H1 (cell line): ENCODE data around the gene CCDC182. TPM values are rescaled to one million over a fixed set of nuclear protein-coding genes. Genes with fewer than 3 reads are reported as not detected.

ENCODE experiments used
- CTCF ChIA-PET: fragments of 300-600 bp; sonication (Branson Sonifier 250); formaldehyde crosslinking; loops from one replicate; lab custom pipeline; 2021; ENCODE audit not compliant: partially characterized antibody; lab: Charles Lee
- POLR2A ChIA-PET: fragments of 300-600 bp; sonication (Branson Sonifier 250); formaldehyde crosslinking; loops from one replicate; lab custom pipeline; 2021; ENCODE audit warnings: inconsistent platforms; ENCODE audit not compliant: partially characterized antibody; lab: Charles Lee
- DNase-seq, 2 experiments: peaks; one replicate each; pipeline versions ENCODE4 v3.0.0 to v3.0.0-alpha.2; 2010 to 2022; ENCODE audit warnings: low spot score in 2 of 2, low read depth in 1 of 2, mixed read lengths in 1 of 2
- FAIRE-seq: peaks from 2 replicates; lab custom pipeline; 2011; peaks lifted over from hg19 to GRCh38; lab: Jason Lieb, UNC
- H2AFZ ChIP-seq: 2 replicates; pipeline ENCODE4 v1.8.1; 2012; ENCODE audit warnings: low read length, inconsistent platforms
- H2AK5ac ChIP-seq: 2 replicates; pipeline ENCODE4 v1.6.1; 2013; ENCODE audit warnings: low read depth, low read length
- H2BK120ac ChIP-seq: replicated peaks from 2 replicates; pipeline ENCODE3; 2013; ENCODE audit warnings: low read depth, low read length, inconsistent platforms
- H2BK12ac ChIP-seq: 2 replicates; pipeline ENCODE4 v1.6.1; 2013; ENCODE audit warnings: low read depth, low read length
- H2BK15ac ChIP-seq: 2 replicates; pipeline ENCODE4 v1.6.1; 2013; ENCODE audit warnings: low read length
- H2BK20ac ChIP-seq: 2 replicates; pipeline ENCODE4 v1.6.1; 2013; ENCODE audit warnings: low read length
- H2BK5ac ChIP-seq: 2 replicates; pipeline ENCODE4 v1.6.1; 2013; ENCODE audit warnings: low read depth, low read length
- H3K14ac ChIP-seq: 2 replicates; pipeline ENCODE4 v1.6.1; 2013; ENCODE audit warnings: inconsistent platforms; ENCODE audit not compliant: insufficient read length
- H3K18ac ChIP-seq: 2 replicates; pipeline ENCODE4 v1.6.1; 2013; ENCODE audit warnings: low read length; ENCODE audit errors: extremely low read depth
- H3K23ac ChIP-seq: 2 replicates; pipeline ENCODE4 v1.6.1; 2013; ENCODE audit warnings: inconsistent platforms; ENCODE audit not compliant: insufficient read length
- H3K23me2 ChIP-seq: 2 replicates; pipeline ENCODE4 v1.6.1; 2013; ENCODE audit warnings: low read depth, low read length
- H3K27ac ChIP-seq: 2 replicates; pipeline ENCODE4 v1.6.1; 2011; ENCODE audit warnings: low read depth, low read length, inconsistent platforms
- H3K27me3 ChIP-seq, 4 experiments: replicated peaks in 1 of 4; 1 replicate in 1 of 4; 2 replicates in 3 of 4; pipeline versions ENCODE4 v1.6.1 to v1.8.1; 2011 to 2013; ENCODE audit warnings: low read length in 3 of 4, mild to moderate bottlenecking in 3 of 4, inconsistent platforms in 2 of 4, mixed read lengths in 2 of 4, moderate library complexity in 1 of 4; ENCODE audit not compliant: control insufficient read depth in 3 of 4, insufficient read depth in 3 of 4; ENCODE audit errors: extremely low read depth in 1 of 4
- H3K36me3 ChIP-seq, 4 experiments: 2 replicates each; pipeline versions ENCODE4 v1.6.1 to v1.8.1; 2011 to 2013; ENCODE audit warnings: mild to moderate bottlenecking in 4 of 4, low read length in 3 of 4, moderate library complexity in 2 of 4, control low read depth in 1 of 4, inconsistent platforms in 1 of 4; ENCODE audit not compliant: insufficient read depth in 4 of 4, control insufficient read depth in 2 of 4
- H3K4ac ChIP-seq: replicated peaks from 2 replicates; pipeline ENCODE3; 2013; ENCODE audit warnings: low read length, low read depth, mixed read lengths, inconsistent platforms; ENCODE audit not compliant: insufficient read length
- H3K4me1 ChIP-seq, 4 experiments: replicated peaks in 1 of 4; 1 replicate in 1 of 4; 2 replicates in 3 of 4; pipeline versions ENCODE4 v1.6.1 to v1.8.1; 2011 to 2013; ENCODE audit warnings: low read length in 3 of 4, inconsistent platforms in 2 of 4, mixed read lengths in 1 of 4; ENCODE audit not compliant: insufficient read depth in 4 of 4, control insufficient read depth in 3 of 4
- H3K4me2 ChIP-seq, 2 experiments: 2 replicates each; pipeline versions ENCODE4 v1.6.1 to v1.8.1; 2011 to 2013; ENCODE audit warnings: low read depth in 2 of 2, low read length in 2 of 2, control low read depth in 1 of 2, inconsistent platforms in 1 of 2, mild to moderate bottlenecking in 1 of 2; ENCODE audit not compliant: insufficient read depth in 1 of 2
- H3K4me3 ChIP-seq, 4 experiments: fragments of 200-600, 300-600 bp in 1 of 4; sonication (generic), shearing (Covaris generic), sonication (Bioruptor Twin) in 1 of 4; 2 replicates each; pipeline versions ENCODE4 v1.5.1 to v1.8.1; 2011 to 2016; ENCODE audit warnings: low read length in 4 of 4, low read depth in 3 of 4, control low read depth in 2 of 4, inconsistent platforms in 2 of 4, mild to moderate bottlenecking in 2 of 4, mixed read lengths in 1 of 4, moderate library complexity in 1 of 4; ENCODE audit not compliant: insufficient read depth in 2 of 4; ENCODE audit errors: extremely low read depth in 1 of 4
- H3K56ac ChIP-seq: replicated peaks from 2 replicates; pipeline ENCODE3; 2013; ENCODE audit warnings: low read depth, mild to moderate bottlenecking, mixed read lengths, low read length, inconsistent platforms; ENCODE audit not compliant: insufficient read length
- H3K79me1 ChIP-seq: 2 replicates; pipeline ENCODE4 v1.6.1; 2013; ENCODE audit warnings: low read depth, low read length, control low read depth
- H3K79me2 ChIP-seq, 2 experiments: 2 replicates each; pipeline versions ENCODE4 v1.6.1 to v1.8.1; 2012 to 2013; ENCODE audit warnings: low read length in 2 of 2, mild to moderate bottlenecking in 2 of 2, inconsistent platforms in 1 of 2; ENCODE audit not compliant: insufficient read depth in 2 of 2, control insufficient read depth in 1 of 2
- H3K9ac ChIP-seq, 4 experiments: replicated peaks in 1 of 4; 1 replicate in 1 of 4; 2 replicates in 3 of 4; pipeline versions ENCODE4 v1.6.1 to v1.8.1; 2011 to 2013; ENCODE audit warnings: low read depth in 3 of 4, low read length in 3 of 4, control low read depth in 2 of 4, mild to moderate bottlenecking in 2 of 4, moderate library complexity in 2 of 4, inconsistent platforms in 1 of 4; ENCODE audit errors: extremely low read depth in 1 of 4
- H3K9me3 ChIP-seq, 2 experiments: 2 replicates each; pipeline versions ENCODE4 v1.6.1 to v1.8.1; 2012 to 2013; ENCODE audit warnings: mild to moderate bottlenecking in 2 of 2, moderate library complexity in 2 of 2, control low read depth in 1 of 2, inconsistent platforms in 1 of 2, low read depth in 1 of 2, low read length in 1 of 2, mixed read lengths in 1 of 2; ENCODE audit not compliant: insufficient read depth in 2 of 2
- H4K20me1 ChIP-seq, 2 experiments: replicated peaks in 1 of 2; 2 replicates each; pipeline versions ENCODE3 to v1.8.1; 2011 to 2013; ENCODE audit warnings: inconsistent platforms in 2 of 2, low read length in 2 of 2, mild to moderate bottlenecking in 1 of 2; ENCODE audit not compliant: insufficient read depth in 2 of 2, control insufficient read depth in 1 of 2
- H4K5ac ChIP-seq: 2 replicates; pipeline ENCODE4 v1.6.1; 2013; ENCODE audit warnings: low read length, low read depth, mixed read lengths, inconsistent platforms; ENCODE audit not compliant: insufficient read length
- H4K8ac ChIP-seq: 2 replicates; pipeline ENCODE4 v1.8.0; 2013; ENCODE audit warnings: mild to moderate bottlenecking, moderate library complexity, low read length, inconsistent platforms; ENCODE audit not compliant: insufficient read depth; ENCODE audit errors: extremely low read depth
- H4K91ac ChIP-seq: replicated peaks from 2 replicates; pipeline ENCODE3; 2013; ENCODE audit warnings: low read length, mixed read lengths, inconsistent platforms; ENCODE audit not compliant: insufficient read length
- BCL11A ChIP-seq, 2 experiments: IDR thresholded peaks; one replicate each; pipeline ENCODE4 v1.6.1; 2011; ENCODE audit warnings: low read depth in 2 of 2, low read length in 2 of 2, mild to moderate bottlenecking in 2 of 2
- CBX5 ChIP-seq: fragments of 300-800, 300-1000 bp; sonication (generic); IDR thresholded peaks from 2 replicates; pipeline ENCODE4 v1.7.1; 2016; ENCODE audit warnings: antibody characterized with exemption, low read length, low read depth
- CREB1 ChIP-seq: IDR thresholded peaks from 2 replicates; pipeline ENCODE4 v1.6.1; 2012; ENCODE audit warnings: inconsistent platforms
- E2F6 ChIP-seq: IDR thresholded peaks from 2 replicates; pipeline ENCODE4 v1.6.1; 2012; ENCODE audit warnings: inconsistent platforms
- GTF2F1 ChIP-seq: IDR thresholded peaks from 2 replicates; pipeline ENCODE4 v1.6.1; 2012; ENCODE audit warnings: low read depth, low read length, improper control_type of control experiment, borderline replicate concordance
- HDAC2 ChIP-seq, 2 experiments: fragments of 300-600 bp in 1 of 2; sonication (generic) in 1 of 2; IDR thresholded peaks; 2 replicates each; pipeline ENCODE4 v1.6.1; 2011 to 2012; ENCODE audit warnings: low read depth in 2 of 2, low read length in 2 of 2, mild to moderate bottlenecking in 2 of 2, moderate library complexity in 2 of 2, borderline replicate concordance in 1 of 2, inconsistent platforms in 1 of 2
- KDM5A ChIP-seq: fragments of 200-600 bp; IDR thresholded peaks from 2 replicates; pipeline ENCODE4 v1.7.1; 2012; ENCODE audit warnings: mild to moderate bottlenecking, low read length, inconsistent platforms, mixed read lengths
- NANOG ChIP-seq: IDR thresholded peaks from 2 replicates; pipeline ENCODE4 v1.6.1; 2011; ENCODE audit warnings: low read length, low read depth, mild to moderate bottlenecking, inconsistent platforms; ENCODE audit not compliant: insufficient read depth, poor library complexity, severe bottlenecking
- SP1 ChIP-seq: IDR thresholded peaks from 2 replicates; pipeline ENCODE4 v1.6.1; 2011; ENCODE audit warnings: low read depth, low read length
- SP2 ChIP-seq: IDR thresholded peaks from 2 replicates; pipeline ENCODE4 v1.6.1; 2012; ENCODE audit warnings: mild to moderate bottlenecking, low read length, inconsistent platforms
- TCF12 ChIP-seq: IDR thresholded peaks from 2 replicates; pipeline ENCODE4 v1.6.1; 2011; ENCODE audit warnings: low read depth, mild to moderate bottlenecking, low read length
- WGBS, 2 experiments: shearing (Covaris generic) in 1 of 2; methylation state at CpG; one replicate each; pipeline versions ENCODE4 v1.1.6 to v1.1.7; 2013 to 2015; ENCODE audit warnings: low lambda C conversion rate in 2 of 2, mixed read lengths in 2 of 2, inconsistent platforms in 1 of 2, low coverage in 1 of 2, missing lambda C conversion rate in 1 of 2; ENCODE audit not compliant: insufficient replicate concordance in 2 of 2, insufficient coverage in 1 of 2, insufficient read length in 1 of 2; ENCODE audit errors: extremely low coverage in 1 of 2, missing lambda C conversion rate in 1 of 2; 5-methylcytosine and 5-hydroxymethylcytosine counted together
- polyA plus RNA-seq, 7 experiments: library from polyadenylated mRNA; depleted of rRNA in 3 of 7; stranded (reverse) in 5 of 7; unstranded in 2 of 7; fragments of >200 nt in 5 of 7; fragments of 200-250 nt in 2 of 7; gene quantifications; 1 replicate in 5 of 7; 2 replicates in 1 of 7; 4 replicates in 1 of 7; pipeline versions ENCODE4 v1.2.1 to v1.2.3, GENCODE V29; 2011 to 2013; ENCODE audit warnings: missing spikeins in 2 of 7, mixed read lengths in 2 of 7
- total RNA-seq: library from RNA; stranded (reverse); fragmentation: NEBNext Ultra II Directional; extraction: Animal tissue kit (Norgen Biotek cat#: 25700); gene quantifications from 2 replicates; pipeline ENCODE4 v1.2.1, GENCODE V29; 2021
- TF ChIP-seq, protein P1 (sequence below), 3 experiments: IDR thresholded peaks; 1 replicate in 2 of 3; 2 replicates in 1 of 3; pipeline versions ENCODE4 v1.5.1 to v1.6.1; 2011; ENCODE audit warnings: low read length in 3 of 3, mild to moderate bottlenecking in 3 of 3, inconsistent platforms in 2 of 3, low read depth in 1 of 3, moderate library complexity in 1 of 3; ENCODE audit not compliant: insufficient read depth in 1 of 3; ENCODE audit errors: control extremely low read depth in 1 of 3

CCDC182 gene
- total and polyA plus RNA-seq, 2 of the 8 experiments (the other 6 are each of a cell fraction or from before 2014, with no cell fraction given), result not detected

DNA sequence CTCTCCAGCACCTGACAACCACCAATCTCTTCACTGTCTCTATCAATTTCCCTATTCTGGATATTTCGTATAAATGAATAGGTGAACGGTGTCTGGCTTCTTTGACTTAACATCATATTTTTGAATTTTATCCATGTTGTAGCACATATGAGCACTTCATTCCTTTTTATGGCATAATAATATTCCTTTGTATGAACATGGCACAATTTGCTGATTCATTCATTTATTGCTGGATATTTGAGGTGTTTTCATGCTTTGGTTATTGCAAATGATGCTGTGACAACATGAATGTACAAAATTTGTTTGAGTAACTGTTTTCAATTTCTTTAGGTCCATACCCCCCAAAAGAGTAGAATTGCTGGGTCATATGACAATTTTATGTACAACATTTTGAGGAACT lies 12.0 kb downstream of the CCDC182 start:
- no peaks in the 10 kb centered on the region for H3K27me3 ChIP-seq
- H2BK120ac ChIP-seq, result no peak overlapping the region
- POLR2A ChIA-PET, result no interaction called here
- H2BK15ac ChIP-seq, result no peak overlapping the region
- no peaks in the 10 kb centered on the region for H3K36me3 ChIP-seq
- H2AFZ ChIP-seq, result no peak overlapping the region
- no peak overlapping the region for H2AK5ac ChIP-seq
- H3K56ac ChIP-seq, result no peak overlapping the region
- H3K27ac ChIP-seq, result no peak overlapping the region
- no peak overlapping the region for H2BK12ac ChIP-seq
- no peak overlapping the region for H3K4me3 ChIP-seq
- H3K79me1 ChIP-seq, result no peaks in the 10 kb centered on the region
- H4K5ac ChIP-seq, result no peak overlapping the region
- no peak overlapping the region for H2BK5ac ChIP-seq
- no peak overlapping the region for H2BK20ac ChIP-seq
- 88% methylated on average over 2 of the region's 2 CpGs; no CpG with 5 or more reads in 1 of the 2 experiments for WGBS, 2 experiments
- no peak overlapping the region for H4K91ac ChIP-seq
- H3K4ac ChIP-seq, result no peak overlapping the region
- H4K8ac ChIP-seq, result no peak overlapping the region
- CTCF ChIA-PET, result interaction anchor here (1.2 to 2.2 kb wide), 3 partner anchors 14 to 27 kb away, joined by 3 to 5 read pairs (median 5); no protein-coding TSS in a partner anchor
- H3K4me1 ChIP-seq, result no peaks in the 10 kb centered on the region
- H3K79me2 ChIP-seq, result no peaks in the 10 kb centered on the region
- H3K9me3 ChIP-seq, result no peaks in the 10 kb centered on the region
- FAIRE-seq (no peak), DNase-seq (no peak)
- H3K23ac ChIP-seq, result no peak overlapping the region
- no peaks in the 10 kb centered on the region for H4K20me1 ChIP-seq
- H3K9ac ChIP-seq, result no peak overlapping the region
- H3K14ac ChIP-seq, result no peak overlapping the region
- no peak overlapping the region for H3K18ac ChIP-seq
- H3K4me2 ChIP-seq, result no peak overlapping the region
- TF ChIP-seq TCF12 (no peak), BCL11A (IDR thresholded peaks at IDR 0.05; ENCODE audit: low read depth in 2 of 2, low read length in 2 of 2) (no peak), SP2 (no peak), CBX5 (no peak), HDAC2 (IDR thresholded peaks at IDR 0.05; ENCODE audit: borderline replicate concordance in 1 of 2, low read depth in 2 of 2, low read length in 2 of 2) (no peak), KDM5A (no peak), E2F6 (no peak), GTF2F1 (no peak), SP1 (no peak), NANOG (no peak), CREB1 (no peak)
- TF ChIP-seq, protein P1, sequence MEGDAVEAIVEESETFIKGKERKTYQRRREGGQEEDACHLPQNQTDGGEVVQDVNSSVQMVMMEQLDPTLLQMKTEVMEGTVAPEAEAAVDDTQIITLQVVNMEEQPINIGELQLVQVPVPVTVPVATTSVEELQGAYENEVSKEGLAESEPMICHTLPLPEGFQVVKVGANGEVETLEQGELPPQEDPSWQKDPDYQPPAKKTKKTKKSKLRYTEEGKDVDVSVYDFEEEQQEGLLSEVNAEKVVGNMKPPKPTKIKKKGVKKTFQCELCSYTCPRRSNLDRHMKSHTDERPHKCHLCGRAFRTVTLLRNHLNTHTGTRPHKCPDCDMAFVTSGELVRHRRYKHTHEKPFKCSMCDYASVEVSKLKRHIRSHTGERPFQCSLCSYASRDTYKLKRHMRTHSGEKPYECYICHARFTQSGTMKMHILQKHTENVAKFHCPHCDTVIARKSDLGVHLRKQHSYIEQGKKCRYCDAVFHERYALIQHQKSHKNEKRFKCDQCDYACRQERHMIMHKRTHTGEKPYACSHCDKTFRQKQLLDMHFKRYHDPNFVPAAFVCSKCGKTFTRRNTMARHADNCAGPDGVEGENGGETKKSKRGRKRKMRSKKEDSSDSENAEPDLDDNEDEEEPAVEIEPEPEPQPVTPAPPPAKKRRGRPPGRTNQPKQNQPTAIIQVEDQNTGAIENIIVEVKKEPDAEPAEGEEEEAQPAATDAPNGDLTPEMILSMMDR (IDR thresholded peaks at IDR 0.05; ENCODE audit: control extremely low read depth in 1 of 3, insufficient read depth in 1 of 3, low read depth in 1 of 3, low read length in 3 of 3), result no peak
- H3K23me2 ChIP-seq, result no peaks in the 10 kb centered on the region
